Aorta (tissue), 5 donors: ENCODE data around the gene BICDL2. TPM values are rescaled to one million over a fixed set of nuclear protein-coding genes. Genes with fewer than 3 reads are reported as not detected.
A peak's percentile ranks its signal among the peaks of the same experiment; 100 is the strongest.

Source experiments
- ATAC-seq: fragments of 200-7000 bp; cut with Tn5 transposase; one replicate; pipeline ENCODE4 v1.9.1; 2022; ENCODE audit warnings: moderate library complexity; ENCODE audit not compliant: low FRiP score
- DNase-seq, 2 donors: peaks; one replicate each; pipeline ENCODE4 v3.0.0-alpha.2; 2020
- H3K27ac ChIP-seq, 2 donors: one replicate each; pipeline ENCODE4 v1.5.1; 2013; ENCODE audit warnings: low read length in 2 of 2, mild to moderate bottlenecking in 2 of 2, moderate library complexity in 2 of 2, control low read depth in 1 of 2, inconsistent platforms in 1 of 2, low read depth in 1 of 2
- H3K27me3 ChIP-seq, 2 donors: one replicate each; pipeline ENCODE4 v1.6.1; 2013; ENCODE audit warnings: control low read depth in 1 of 2, low read length in 1 of 2, mild to moderate bottlenecking in 1 of 2, moderate library complexity in 1 of 2; ENCODE audit not compliant: insufficient read depth in 2 of 2, control insufficient read depth in 1 of 2
- H3K36me3 ChIP-seq, 2 donors: one replicate each; pipeline ENCODE4 v1.6.1; 2013; ENCODE audit warnings: control low read depth in 1 of 2, low read length in 1 of 2, mild to moderate bottlenecking in 1 of 2; ENCODE audit not compliant: insufficient read depth in 2 of 2, control insufficient read depth in 1 of 2
- H3K4me1 ChIP-seq, 2 donors: one replicate each; pipeline ENCODE4 v1.6.1; 2013; ENCODE audit warnings: low read length in 2 of 2, control low read depth in 1 of 2, mild to moderate bottlenecking in 1 of 2, moderate library complexity in 1 of 2; ENCODE audit not compliant: insufficient read depth in 2 of 2, control insufficient read depth in 1 of 2
- H3K4me3 ChIP-seq, 2 donors: one replicate each; pipeline ENCODE4 v1.5.1; 2013; ENCODE audit warnings: low read length in 2 of 2, control low read depth in 1 of 2, mild to moderate bottlenecking in 1 of 2
- H3K9me3 ChIP-seq: one replicate; pipeline ENCODE4 v1.6.1; 2013; ENCODE audit warnings: mild to moderate bottlenecking, low read length; ENCODE audit not compliant: control insufficient read depth
- WGBS, 2 donors: extraction: QIAGEN DNeasy Blood & Tissue Kit; methylation state at CpG; one replicate each; pipeline ENCODE4 v1.1.7; 2013; 5-methylcytosine and 5-hydroxymethylcytosine counted together
- intact Hi-C, 2 donors: fragments of 100-400 bp; cut with DNase I; formaldehyde crosslinking; loops; one replicate each; pipeline versions ENCODE4 v1.14.2 to v1.15.0; 2022
- polyA plus RNA-seq, 2 donors: library from polyadenylated mRNA; stranded (reverse); fragments of 200-250 nt; gene quantifications; one replicate each; pipeline ENCODE4 v1.2.3, GENCODE V29; 2013
- total RNA-seq, 2 donors: library from RNA; stranded (reverse); fragmentation: NEBNext Ultra II Directional; extraction: Animal tissue kit (Norgen Biotek cat#: 25700); gene quantifications; one replicate each; pipeline ENCODE4 v1.2.1, GENCODE V29; 2021
- donor health status: healthy with polysubstance abuse.
- donor health status: Bipolar disorder and iron deficiency.
- donor health status: DM: no; HTN: no; CAD: no.
- donor health status: DM: no; HTN: no; CAD: no.
- donor health status: DM: yes; HTN: yes; CAD: no.

BICDL2 gene
- total and polyA plus RNA-seq, 4 donors: 0.05 to 3.6 (median 0.14) TPM

DNA sequence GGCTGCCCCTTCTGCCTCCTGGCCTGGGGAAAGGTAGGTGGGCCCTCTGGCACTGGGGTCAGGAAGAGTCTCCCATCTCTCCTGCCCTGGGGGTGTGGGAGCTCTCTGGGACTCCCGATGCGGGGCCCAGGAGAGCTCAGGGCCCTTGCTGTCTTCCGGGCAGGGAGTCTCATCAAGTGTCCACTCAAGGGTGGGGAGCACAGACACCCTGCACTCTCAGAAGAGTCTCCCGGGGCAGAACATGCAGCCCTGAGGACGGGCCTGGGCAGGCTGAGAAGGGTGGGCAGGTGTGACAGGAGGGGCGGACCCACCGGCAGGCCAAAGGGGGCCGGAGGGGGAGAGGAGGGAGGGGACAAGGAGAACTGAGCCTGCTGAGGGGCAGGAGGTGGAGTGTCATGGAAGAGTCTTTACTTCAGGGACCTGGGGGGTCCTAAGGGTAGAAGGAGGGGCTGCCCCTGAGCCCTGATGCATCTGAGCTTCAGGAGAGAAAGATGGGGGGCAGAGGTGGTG is 48.1 kb downstream of the BICDL2 start:
- DNase-seq (no peak), ATAC-seq (no peak)
- no peaks in the 10 kb centered on the region for H3K27me3 ChIP-seq
- H3K36me3 ChIP-seq: no peaks in the 10 kb centered on the region
- H3K4me1 ChIP-seq: no peaks in the 10 kb centered on the region
- no peak overlapping the region for H3K27ac ChIP-seq
- no peaks in the 10 kb centered on the region for H3K9me3 ChIP-seq
- intact Hi-C loops: no loop called here
- WGBS, 2 donors: 71 to 75% methylated on average over 8 of the region's 8 CpGs
- H3K4me3 ChIP-seq: no peak overlapping the region

DNA sequence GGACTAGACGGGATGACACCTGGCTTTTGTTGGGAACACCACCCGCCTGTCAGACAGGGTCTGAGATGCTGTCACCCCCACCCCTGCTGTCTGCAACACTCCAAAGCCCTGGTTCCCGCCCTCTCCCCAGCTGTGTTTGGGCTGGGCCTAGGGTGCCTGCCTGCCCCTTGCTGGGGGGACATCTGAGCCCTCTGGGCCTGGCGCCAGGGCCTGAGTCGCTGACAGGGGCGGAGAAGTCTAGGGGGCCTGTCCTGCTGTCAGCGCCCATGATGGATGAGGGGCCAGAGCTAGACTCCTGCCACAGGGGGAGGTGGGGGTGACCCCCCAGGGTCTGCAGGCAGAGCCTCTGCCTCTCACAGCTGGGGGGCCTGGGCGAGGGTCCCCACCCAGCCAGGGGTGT is 48.9 kb downstream of the BICDL2 start:
- ATAC-seq: no peak
- intact Hi-C loops: no loop called here

DNA sequence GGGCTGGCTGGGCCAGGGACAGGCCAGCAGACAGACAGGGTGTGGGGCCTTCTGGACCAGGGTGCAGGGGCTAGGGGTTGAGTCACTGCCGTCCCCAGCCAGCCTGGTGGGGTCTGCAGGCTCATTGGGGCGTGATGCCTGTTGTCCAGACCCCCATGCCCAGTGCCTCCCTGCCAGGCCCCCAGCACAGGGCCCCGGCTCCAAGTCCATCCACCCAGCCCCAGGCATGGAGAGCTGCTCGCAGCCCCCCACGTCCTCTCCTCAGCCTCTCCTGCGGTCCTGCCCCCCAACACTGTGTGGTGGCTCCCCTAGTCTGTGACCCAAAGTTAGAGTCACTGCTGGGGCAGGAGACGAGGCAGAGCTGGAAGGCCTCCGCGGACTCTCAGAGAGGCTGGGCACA is 49.5 kb downstream of the BICDL2 start:
- intact Hi-C loops: no loop called here
- no peak for DNase-seq
- no peaks in the 10 kb centered on the region for H3K4me1 ChIP-seq
- H3K36me3 ChIP-seq: no peaks in the 10 kb centered on the region
- H3K27ac ChIP-seq: no peak overlapping the region
- ATAC-seq: no peak
- WGBS, 2 donors: 91 to 92% methylated on average over 9 of the region's 9 CpGs
- no peaks in the 10 kb centered on the region for H3K9me3 ChIP-seq
- no peaks in the 10 kb centered on the region for H3K27me3 ChIP-seq
- H3K4me3 ChIP-seq: no peak overlapping the region

More for the DNA sequence above, 48.9 kb downstream of the BICDL2 start:
- no peak for DNase-seq
- no peaks in the 10 kb centered on the region for H3K36me3 ChIP-seq
- H3K4me3 ChIP-seq: no peak overlapping the region
- no peak overlapping the region for H3K27ac ChIP-seq
- WGBS, 2 donors: 75 to 77% methylated on average over 8 of the region's 8 CpGs
- no peaks in the 10 kb centered on the region for H3K9me3 ChIP-seq
- H3K27me3 ChIP-seq: no peaks in the 10 kb centered on the region
- no peaks in the 10 kb centered on the region for H3K4me1 ChIP-seq

DNA sequence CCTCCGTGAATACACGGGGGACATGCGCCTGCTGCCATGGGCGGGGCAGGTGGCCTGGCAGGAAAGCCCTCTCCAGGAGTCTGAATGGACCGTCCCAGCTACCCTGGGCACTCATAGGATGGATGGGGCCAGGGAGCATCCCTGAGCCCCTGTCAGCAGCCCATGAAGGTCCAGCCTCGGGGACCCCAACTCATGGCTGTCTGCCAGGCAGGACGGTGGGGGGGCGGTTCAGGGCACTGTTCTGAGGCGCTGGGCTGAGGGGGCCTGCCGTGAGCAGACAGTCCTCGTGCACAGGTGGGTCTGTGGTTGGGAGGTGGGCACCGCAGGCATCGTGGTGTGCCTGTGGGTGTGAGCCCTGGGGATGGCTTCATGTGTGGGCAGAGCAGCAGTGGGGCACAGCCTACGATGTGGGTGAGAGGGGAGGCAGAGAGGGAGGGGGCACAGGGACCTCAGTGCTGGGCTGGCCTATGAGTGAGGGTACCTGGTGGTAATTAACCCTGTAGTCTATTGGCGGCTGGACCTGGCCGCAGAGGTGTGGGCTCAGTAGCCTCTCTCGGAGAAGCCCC is 50.0 kb downstream of the BICDL2 start:
- intact Hi-C loops: no loop called here
- Histone ChIP-seq H3K36me3 (no peaks in the 10 kb centered on the region), H3K4me3 (no peak overlapping the region), H3K27me3 (no peaks in the 10 kb centered on the region), H3K4me1 (no peaks in the 10 kb centered on the region), H3K9me3 (no peaks in the 10 kb centered on the region), H3K27ac (no peak overlapping the region)
- 82 to 85% methylated on average over 17 of the region's 17 CpGs for WGBS, 2 donors
- ATAC-seq (no peak), DNase-seq (no peak)

DNA sequence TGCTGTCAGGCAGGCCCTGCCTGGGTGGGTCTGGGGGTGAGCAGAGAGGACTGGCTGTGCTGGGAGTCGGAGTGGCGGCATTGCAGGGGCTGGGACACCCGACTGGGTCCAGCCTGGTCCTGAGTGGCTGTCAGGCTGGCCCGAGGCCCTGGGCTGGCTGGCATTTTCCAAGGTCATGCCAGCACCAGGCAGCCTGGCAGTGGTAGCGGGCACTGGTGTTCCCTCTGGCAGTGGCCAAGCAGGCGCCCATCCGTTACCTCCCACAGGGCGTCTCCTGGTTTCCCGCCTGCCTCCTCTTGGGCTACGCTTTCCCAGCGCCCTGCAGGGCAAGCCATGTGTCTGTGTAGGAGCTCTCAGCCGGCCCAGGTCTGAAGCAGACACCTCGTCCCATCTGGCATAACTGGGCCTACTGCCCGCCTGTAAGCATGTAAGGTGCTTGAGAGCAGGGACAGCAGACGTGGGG is 50.8 kb downstream of the BICDL2 start:
- 29 to 33% methylated on average over 15 of the region's 15 CpGs for WGBS, 2 donors
- no peak overlapping the region for H3K4me3 ChIP-seq
- DNase-seq (no peak), ATAC-seq (no peak)
- H3K4me1 ChIP-seq: no peaks in the 10 kb centered on the region
- H3K27me3 ChIP-seq: no peaks in the 10 kb centered on the region
- H3K27ac ChIP-seq: no peak overlapping the region
- intact Hi-C loops: no loop called here
- no peaks in the 10 kb centered on the region for H3K36me3 ChIP-seq
- no peaks in the 10 kb centered on the region for H3K9me3 ChIP-seq

GRCh38 chr16:2985462-2985861 is 51.3 kb downstream of the BICDL2 start:
- WGBS, 2 donors: 27 to 31% methylated on average over 9 of the region's 9 CpGs
- Histone ChIP-seq H3K4me3 (no peak overlapping the region), H3K9me3 (no peaks in the 10 kb centered on the region), H3K4me1 (no peaks in the 10 kb centered on the region), H3K36me3 (no peaks in the 10 kb centered on the region), H3K27me3 (no peaks in the 10 kb centered on the region), H3K27ac (no peak overlapping the region)
- DNase-seq (no peak), ATAC-seq (no peak)
- intact Hi-C loops: no loop called here

- WGBS, 2 donors: 9 to 10% methylated on average over 42 of the region's 42 CpGs
- no peaks in the 10 kb centered on the region for H3K4me1 ChIP-seq
- ATAC-seq (peak; percentile 73), DNase-seq (peak; percentile 86 to 95)
- intact Hi-C loops: no loop called here
- H3K4me3 ChIP-seq: no peak overlapping the region
- H3K36me3 ChIP-seq: no peaks in the 10 kb centered on the region
- H3K27ac ChIP-seq: no peak overlapping the region
- no peaks in the 10 kb centered on the region for H3K27me3 ChIP-seq
- H3K9me3 ChIP-seq: no peaks in the 10 kb centered on the region
Observed at GRCh38 chr16:2983706-2984136, 53.0 kb downstream of the BICDL2 start.

- no peaks in the 10 kb centered on the region for H3K9me3 ChIP-seq
- ATAC-seq (no peak), DNase-seq (no peak)
- H3K27ac ChIP-seq: no peak overlapping the region
- no peaks in the 10 kb centered on the region for H3K27me3 ChIP-seq
- no peak overlapping the region for H3K4me3 ChIP-seq
- WGBS, 2 donors: 89 to 91% methylated on average over 5 of the region's 5 CpGs
- no peaks in the 10 kb centered on the region for H3K36me3 ChIP-seq
- no peaks in the 10 kb centered on the region for H3K4me1 ChIP-seq
- intact Hi-C loops: no loop called here
Observed at GRCh38 chr16:2982402-2982801, 54.3 kb downstream of the BICDL2 start.

DNA sequence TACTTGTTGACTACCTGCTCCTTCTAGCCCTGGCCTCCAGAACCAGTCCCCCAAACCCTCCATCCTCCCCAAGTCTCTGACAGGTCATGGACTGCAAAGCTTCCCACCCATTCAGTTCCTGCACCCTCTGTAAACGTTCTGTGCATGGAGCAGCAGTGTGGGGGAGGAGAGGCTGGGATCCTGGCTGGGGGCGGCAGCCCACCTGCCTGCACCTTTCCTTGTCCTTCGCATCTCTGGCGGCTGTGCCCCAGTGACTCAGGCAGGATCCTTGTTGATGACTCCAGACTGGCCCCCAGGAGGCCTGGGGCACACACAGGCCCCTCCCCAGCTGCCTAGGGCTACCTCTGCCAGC is 54.9 kb downstream of the BICDL2 start:
- no peak overlapping the region for H3K4me3 ChIP-seq
- no peak overlapping the region for H3K27ac ChIP-seq
- no peaks in the 10 kb centered on the region for H3K4me1 ChIP-seq
- DNase-seq (no peak), ATAC-seq (no peak)
- intact Hi-C loops: no loop called here
- H3K27me3 ChIP-seq: no peaks in the 10 kb centered on the region
- 74 to 75% methylated on average over 4 of the region's 4 CpGs for WGBS, 2 donors
- no peaks in the 10 kb centered on the region for H3K9me3 ChIP-seq
- H3K36me3 ChIP-seq: no peaks in the 10 kb centered on the region
